OCI-LY3 (cell line): ENCODE data around the gene THRB.

Experiments
- EZH2phosphoT487 ChIP-seq: fragments of 200-600 bp; shearing (Covaris generic); IDR thresholded peaks from 2 replicates; pipeline ENCODE4 v1.6.1; 2018; ENCODE audit warnings: antibody characterized with exemption, mixed run types, low read depth
- TF ChIP-seq, protein P1 (sequence below): fragments of 200-600, 300-600 bp; sonication (generic); IDR thresholded peaks from 2 replicates; pipeline ENCODE4 v1.5.1; 2014; ENCODE audit warnings: antibody characterized with exemption, low read length, low read depth

DNA sequence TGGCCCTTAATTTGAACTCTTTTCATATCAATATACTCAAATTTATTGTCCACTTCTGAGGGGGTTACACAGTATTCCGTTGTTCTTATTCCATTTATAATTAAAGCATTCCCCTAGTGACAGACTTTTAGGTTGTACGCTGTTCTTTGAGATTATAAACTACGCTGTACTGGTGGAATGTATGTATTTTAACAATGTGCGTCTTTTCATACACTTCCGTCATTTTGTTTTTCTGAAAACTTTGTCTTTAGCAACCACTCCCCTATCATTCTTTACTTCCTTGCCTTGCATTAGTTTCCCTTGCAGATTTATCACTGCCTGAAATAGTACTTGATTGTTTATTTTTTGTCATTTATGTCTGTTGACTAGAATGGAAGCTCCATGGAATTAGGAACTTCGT lies 137.0 kb downstream of the THRB start:
- TF ChIP-seq, protein P1, sequence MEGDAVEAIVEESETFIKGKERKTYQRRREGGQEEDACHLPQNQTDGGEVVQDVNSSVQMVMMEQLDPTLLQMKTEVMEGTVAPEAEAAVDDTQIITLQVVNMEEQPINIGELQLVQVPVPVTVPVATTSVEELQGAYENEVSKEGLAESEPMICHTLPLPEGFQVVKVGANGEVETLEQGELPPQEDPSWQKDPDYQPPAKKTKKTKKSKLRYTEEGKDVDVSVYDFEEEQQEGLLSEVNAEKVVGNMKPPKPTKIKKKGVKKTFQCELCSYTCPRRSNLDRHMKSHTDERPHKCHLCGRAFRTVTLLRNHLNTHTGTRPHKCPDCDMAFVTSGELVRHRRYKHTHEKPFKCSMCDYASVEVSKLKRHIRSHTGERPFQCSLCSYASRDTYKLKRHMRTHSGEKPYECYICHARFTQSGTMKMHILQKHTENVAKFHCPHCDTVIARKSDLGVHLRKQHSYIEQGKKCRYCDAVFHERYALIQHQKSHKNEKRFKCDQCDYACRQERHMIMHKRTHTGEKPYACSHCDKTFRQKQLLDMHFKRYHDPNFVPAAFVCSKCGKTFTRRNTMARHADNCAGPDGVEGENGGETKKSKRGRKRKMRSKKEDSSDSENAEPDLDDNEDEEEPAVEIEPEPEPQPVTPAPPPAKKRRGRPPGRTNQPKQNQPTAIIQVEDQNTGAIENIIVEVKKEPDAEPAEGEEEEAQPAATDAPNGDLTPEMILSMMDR: no peak
- no peak for TF ChIP-seq EZH2phosphoT487
